ENCODE results near the gene VTI1A.

Gene VTI1A

GRCh38 chr10:112841549-112841948 is 394.5 kb downstream of the VTI1A start:
- no peak for DNase-seq

DNA sequence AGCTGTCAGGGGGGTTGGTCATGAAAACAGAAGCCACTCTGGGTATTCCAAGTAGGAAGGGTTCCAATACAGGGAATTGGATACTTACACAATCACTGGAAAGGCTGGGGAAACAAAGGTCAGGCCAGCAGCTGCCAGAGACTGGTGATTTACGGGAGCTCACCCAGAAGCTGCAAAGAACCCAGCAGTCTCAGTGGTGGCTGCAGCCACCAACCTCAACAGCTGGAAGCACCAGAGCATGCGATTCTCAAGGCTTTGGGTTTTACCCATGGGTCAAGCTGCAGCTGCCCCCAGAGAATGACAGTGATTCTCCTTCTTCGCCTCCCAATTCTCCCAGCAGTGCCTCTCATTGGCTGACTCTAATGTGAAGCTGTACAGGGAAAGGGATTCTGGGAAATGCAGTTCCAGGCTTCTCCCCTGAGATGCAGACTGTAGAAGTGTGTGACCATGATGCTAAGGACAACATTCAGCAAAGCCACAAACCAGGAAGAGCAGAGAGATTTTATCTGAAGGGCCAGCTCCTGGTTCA is 395.9 kb downstream of the VTI1A start:
- DNase-seq = no peak

DNA sequence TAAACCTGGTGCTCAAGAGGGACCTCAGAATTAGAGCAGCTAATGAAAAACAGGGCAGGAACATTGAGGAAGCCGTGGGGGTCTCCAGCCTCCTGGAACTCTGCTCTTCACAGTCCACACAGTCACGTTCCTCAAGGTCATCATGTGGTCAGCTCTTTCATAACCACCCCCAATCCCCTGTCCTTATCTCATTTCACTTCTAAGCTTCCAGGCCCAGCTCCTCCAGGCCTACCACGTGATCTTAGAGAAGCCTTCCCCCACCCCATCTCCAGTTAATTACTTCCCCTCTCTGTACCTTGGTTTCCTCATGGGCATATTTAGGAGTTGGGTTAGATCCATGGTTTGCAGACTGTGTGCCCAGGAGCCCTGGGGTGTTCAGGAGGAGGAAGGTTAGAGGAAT is 396.6 kb downstream of the VTI1A start:
- DNase-seq = peak in 1 of 2 donors; percentile 28

GRCh38 chr10:112844681-112845544 is 397.9 kb downstream of the VTI1A start:
- DNase-seq = peak in 1 of 2 donors; percentile 15

DNA sequence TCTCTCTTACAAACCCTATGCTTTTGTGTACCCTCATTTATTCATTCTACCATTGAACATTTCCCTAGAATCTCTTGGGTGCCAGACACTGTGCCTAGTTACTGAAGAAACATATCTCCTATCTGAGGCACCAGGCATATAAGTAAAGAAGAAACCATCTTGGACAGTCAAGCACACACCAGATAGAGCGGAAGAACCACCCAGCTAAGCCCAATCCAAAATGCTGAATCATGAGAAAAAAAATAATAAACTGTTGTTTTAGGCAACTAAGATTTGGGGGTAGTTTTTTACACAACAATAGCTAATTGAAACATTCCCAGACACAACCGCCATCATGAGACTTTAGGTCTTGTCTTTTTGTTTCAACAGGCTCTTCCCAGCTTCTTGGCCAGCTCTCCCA is 400.8 kb downstream of the VTI1A start:
- no peak for DNase-seq

- DNase-seq = no peak
Observed at GRCh38 chr10:112848228-112848627, 401.2 kb downstream of the VTI1A start.

DNA sequence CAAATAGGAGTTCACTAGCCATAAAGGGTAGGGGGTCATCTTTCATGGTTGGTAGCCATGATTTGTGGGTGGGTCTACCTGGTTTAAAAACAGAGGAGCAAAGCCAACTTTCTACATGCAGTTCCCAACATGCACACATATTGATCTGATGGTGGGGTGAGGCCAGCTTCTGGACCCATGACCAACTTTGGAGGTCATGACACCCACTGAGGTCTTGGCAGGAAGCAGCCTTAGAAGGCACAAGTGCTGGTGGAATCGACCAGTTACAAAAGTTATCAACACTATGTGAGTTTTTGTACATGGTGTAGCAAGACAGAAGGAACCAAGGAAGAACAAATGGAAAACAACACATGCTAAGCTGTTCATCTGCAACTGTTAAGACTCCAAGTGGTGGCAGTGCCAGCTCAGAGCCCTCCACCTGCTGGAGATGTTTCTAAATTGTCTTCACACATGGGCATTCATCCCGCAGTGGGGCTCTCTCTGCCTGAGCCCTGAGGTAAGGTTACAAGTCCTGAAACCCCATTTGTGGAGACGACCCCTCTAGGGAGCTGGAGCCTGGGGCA is 401.9 kb downstream of the VTI1A start:
- no peak for DNase-seq

DNA sequence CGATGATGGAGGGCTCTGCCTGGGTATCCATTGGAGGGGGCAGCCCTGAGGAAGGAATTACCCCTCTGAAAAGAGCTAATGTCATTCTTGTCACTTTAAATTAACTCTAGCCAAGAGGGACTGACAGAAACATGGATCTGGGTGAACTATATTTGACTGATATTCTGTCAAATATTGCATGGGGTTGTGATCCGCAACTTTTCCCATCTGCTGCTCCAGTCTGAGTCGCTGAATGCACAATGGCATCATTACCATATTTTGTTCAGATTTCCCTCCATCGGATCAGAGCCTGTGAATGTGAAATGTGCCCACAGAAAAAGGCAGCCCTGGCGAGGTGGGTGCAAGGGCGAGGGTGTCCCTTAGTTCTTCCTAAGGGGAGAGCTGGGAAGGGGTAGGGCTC is 402.5 kb downstream of the VTI1A start:
- no peak for DNase-seq

DNA sequence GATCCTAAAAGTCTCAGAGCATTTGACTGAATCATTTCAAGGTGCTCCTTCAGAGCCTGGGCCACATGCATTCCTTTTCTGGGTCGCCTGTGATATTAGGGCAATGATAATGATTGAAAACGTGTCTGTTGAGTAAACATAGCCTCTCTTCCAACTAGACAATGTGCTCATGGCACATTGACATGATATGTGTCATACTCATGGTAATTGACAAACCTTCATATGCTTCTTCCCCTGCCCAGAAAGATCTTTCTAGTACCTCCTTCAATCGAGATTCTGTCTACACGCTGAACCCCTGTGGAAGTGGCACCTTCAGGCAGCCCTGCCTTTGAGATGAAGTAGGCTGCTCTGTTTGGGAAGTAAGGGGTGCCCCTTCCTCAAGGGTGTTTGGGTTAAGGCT is 404.2 kb downstream of the VTI1A start:
- peak in 1 of 2 donors; percentile 36 for DNase-seq

DNA sequence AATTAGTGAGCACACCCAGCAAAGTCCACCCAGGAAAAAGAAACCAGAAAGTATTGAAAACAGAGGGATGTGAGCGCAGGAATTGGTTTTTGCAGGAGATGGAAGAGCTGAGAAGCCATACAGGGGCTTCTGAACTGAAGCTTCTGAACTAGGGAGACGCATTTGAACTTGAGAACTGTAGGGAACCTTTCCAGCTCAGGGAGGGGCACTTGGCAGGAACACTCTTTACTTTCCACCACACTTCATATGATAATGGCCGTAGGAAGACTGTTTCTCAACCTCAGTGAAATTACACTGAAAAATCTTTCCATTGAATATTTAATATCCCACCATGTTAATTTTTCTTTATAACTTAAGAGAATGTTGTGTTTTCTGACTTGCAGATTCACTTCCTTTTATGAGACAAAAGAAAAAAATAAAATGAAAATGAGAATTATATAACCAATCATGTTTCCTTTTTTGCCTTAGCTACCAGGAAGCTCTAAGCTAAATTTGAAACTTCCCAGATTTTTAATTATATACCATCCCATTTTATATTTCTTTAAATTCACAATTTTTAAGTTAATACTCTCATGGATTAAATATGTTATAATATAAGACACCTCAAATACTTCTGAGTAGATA is 404.7 kb downstream of the VTI1A start:
- DNase-seq = peak in 1 of 2 donors; percentile 43

DNA sequence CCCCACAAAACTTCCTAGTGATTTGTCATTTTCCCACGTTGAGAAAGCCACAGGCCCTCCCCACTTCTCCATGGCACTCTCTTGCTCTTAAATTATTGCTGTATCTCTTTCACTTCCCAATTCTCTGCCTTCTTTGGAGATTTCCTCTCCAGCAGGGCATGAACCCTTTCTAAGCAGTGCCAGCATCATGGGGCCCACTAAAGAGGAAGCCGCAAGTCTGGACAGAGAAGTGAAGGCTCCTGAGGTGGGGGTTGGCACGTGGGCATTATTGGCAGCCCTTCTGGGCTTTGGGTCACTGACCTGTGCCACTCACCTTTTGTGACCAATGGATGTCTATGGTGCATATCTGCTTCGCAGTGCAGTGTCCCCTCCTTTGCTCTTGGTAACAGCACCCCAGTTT is 405.3 kb downstream of the VTI1A start:
- peak; percentile 94 to 95 for DNase-seq

DNA sequence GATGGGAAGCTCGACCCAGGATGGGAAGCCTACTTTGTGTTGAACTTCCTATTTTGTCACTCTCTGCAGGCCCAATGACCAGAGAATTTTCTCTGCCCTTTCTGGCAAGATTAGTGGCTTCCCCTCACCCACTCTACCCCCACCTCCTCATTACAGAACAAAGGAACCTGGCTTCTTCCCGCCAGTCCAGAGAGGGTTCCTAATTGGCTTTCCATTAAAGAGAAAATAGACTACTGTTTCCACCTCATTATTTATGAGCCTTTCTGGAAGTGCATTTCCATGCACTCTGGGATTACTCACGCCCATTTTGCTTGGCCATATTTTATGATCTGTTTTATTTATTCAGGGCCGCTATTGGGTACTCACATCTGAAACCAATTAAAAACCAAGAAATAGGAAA is 408.1 kb downstream of the VTI1A start:
- DNase-seq = no peak

GRCh38 chr10:112857493-112857892 is 410.5 kb downstream of the VTI1A start:
- DNase-seq = peak; percentile 59 to 75

- peak; percentile 42 to 63 for DNase-seq
Observed at GRCh38 chr10:112858986-112859651, 412.1 kb downstream of the VTI1A start.

- no peak for DNase-seq
Observed at GRCh38 chr10:112859793-112860192, 412.8 kb downstream of the VTI1A start.

DNA sequence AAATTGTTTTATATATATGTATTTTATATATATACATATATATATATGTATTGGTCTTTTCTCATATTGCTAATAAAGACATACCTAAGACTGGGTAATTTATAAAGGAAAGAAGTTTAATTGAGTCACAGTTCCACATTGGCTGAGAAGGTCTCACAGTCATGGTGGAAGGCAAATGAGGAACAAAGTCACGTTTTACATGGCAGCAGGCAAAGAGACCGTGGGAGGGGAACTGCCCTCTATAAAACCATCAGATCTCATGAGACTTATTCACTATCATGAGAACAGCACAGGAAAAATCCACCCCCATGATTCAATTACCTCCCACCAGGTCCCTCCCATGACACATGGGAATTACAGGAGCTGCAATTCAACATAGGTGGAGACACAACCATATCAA is 416.4 kb downstream of the VTI1A start:
- peak; percentile 82 to 92 for DNase-seq
